ENCODE measurements around the gene PRKCH.
A peak's percentile ranks its signal among the peaks of the same experiment; 100 is the strongest.

Gene PRKCH

GRCh38 chr14:61540931-61541330 is 219.6 kb downstream of the PRKCH start:
- Histone ChIP-seq H4K20me1 (ENCODE audit: insufficient read depth, low read length) (0 out of 2 replicates have a peak, but pooled peaks cover 3% of the 10 kb centered on the region), H3K9me3 (ENCODE audit: insufficient read depth, low read length, severe bottlenecking) (no peaks in the 10 kb centered on the region), H3K9ac (ENCODE audit: low read depth, low read length) (no peak overlapping the region), H3K27me3 (ENCODE audit: insufficient read depth, low read length, poor library complexity) (no peaks in the 10 kb centered on the region), H3K4me3 (ENCODE audit: low read depth in 1 of 2, low read length in 2 of 2) (no peak overlapping the region), H3K27ac (ENCODE audit: low read length) (no peak overlapping the region; the same call in 1 of the 2 replicates), H3K36me3 (ENCODE audit: insufficient read depth, low read length) (peaks cover 96% of the 10 kb centered on the region), H3K79me2 (ENCODE audit: insufficient read depth, low read length) (no peaks in the 10 kb centered on the region), H3K4me1 (ENCODE audit: insufficient read depth, low read length) (no peaks in the 10 kb centered on the region), H3K4me2 (ENCODE audit: insufficient read depth, low read length) (no peak overlapping the region), H2AFZ (ENCODE audit: low read depth, low read length) (no peak overlapping the region)
- DNase-seq (no peak), ATAC-seq (ENCODE audit: insufficient read depth, low read depth) (no peak)
- TF ChIP-seq EZH2 (IDR thresholded peaks at IDR 0.05; ENCODE audit: borderline replicate concordance, low read depth, low read length, severe bottlenecking), result no peak
- TF ChIP-seq, protein P1, sequence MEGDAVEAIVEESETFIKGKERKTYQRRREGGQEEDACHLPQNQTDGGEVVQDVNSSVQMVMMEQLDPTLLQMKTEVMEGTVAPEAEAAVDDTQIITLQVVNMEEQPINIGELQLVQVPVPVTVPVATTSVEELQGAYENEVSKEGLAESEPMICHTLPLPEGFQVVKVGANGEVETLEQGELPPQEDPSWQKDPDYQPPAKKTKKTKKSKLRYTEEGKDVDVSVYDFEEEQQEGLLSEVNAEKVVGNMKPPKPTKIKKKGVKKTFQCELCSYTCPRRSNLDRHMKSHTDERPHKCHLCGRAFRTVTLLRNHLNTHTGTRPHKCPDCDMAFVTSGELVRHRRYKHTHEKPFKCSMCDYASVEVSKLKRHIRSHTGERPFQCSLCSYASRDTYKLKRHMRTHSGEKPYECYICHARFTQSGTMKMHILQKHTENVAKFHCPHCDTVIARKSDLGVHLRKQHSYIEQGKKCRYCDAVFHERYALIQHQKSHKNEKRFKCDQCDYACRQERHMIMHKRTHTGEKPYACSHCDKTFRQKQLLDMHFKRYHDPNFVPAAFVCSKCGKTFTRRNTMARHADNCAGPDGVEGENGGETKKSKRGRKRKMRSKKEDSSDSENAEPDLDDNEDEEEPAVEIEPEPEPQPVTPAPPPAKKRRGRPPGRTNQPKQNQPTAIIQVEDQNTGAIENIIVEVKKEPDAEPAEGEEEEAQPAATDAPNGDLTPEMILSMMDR (IDR thresholded peaks at IDR 0.05; ENCODE audit: borderline replicate concordance, extremely low read depth, low read length, poor library complexity, severe bottlenecking), result no peak

GRCh38 chr14:61542848-61543790 is 221.7 kb downstream of the PRKCH start:
- Histone ChIP-seq H3K4me3 (ENCODE audit: low read depth in 1 of 2, low read length in 2 of 2) (no peak overlapping the region), H2AFZ (ENCODE audit: low read depth, low read length) (no peak overlapping the region), H3K4me2 (ENCODE audit: insufficient read depth, low read length) (no peak overlapping the region), H4K20me1 (ENCODE audit: insufficient read depth, low read length) (0 out of 2 replicates have a peak, but pooled peaks cover 3% of the 10 kb centered on the region), H3K4me1 (ENCODE audit: insufficient read depth, low read length) (no peaks in the 10 kb centered on the region), H3K9me3 (ENCODE audit: insufficient read depth, low read length, severe bottlenecking) (no peaks in the 10 kb centered on the region), H3K79me2 (ENCODE audit: insufficient read depth, low read length) (no peaks in the 10 kb centered on the region), H3K27me3 (ENCODE audit: insufficient read depth, low read length, poor library complexity) (no peaks in the 10 kb centered on the region), H3K27ac (ENCODE audit: low read length) (peak overlapping the region; percentile 23; the same call in 1 of the 2 replicates), H3K36me3 (ENCODE audit: insufficient read depth, low read length) (peaks cover 96% of the 10 kb centered on the region), H3K9ac (ENCODE audit: low read depth, low read length) (no peak overlapping the region)
- DNase-seq, result no peak
- no peak for TF ChIP-seq EZH2 (IDR thresholded peaks at IDR 0.05; ENCODE audit: borderline replicate concordance, low read depth, low read length, severe bottlenecking)
- ATAC-seq (ENCODE audit: insufficient read depth, low read depth), result no peak

GRCh38 chr14:61543946-61544345 is 222.6 kb downstream of the PRKCH start:
- Histone ChIP-seq H3K9me3 (ENCODE audit: insufficient read depth, low read length, severe bottlenecking) (no peaks in the 10 kb centered on the region), H3K36me3 (ENCODE audit: insufficient read depth, low read length) (peaks cover 95% of the 10 kb centered on the region), H3K27me3 (ENCODE audit: insufficient read depth, low read length, poor library complexity) (no peaks in the 10 kb centered on the region), H2AFZ (ENCODE audit: low read depth, low read length) (no peak overlapping the region), H3K9ac (ENCODE audit: low read depth, low read length) (no peak overlapping the region), H3K4me1 (ENCODE audit: insufficient read depth, low read length) (no peaks in the 10 kb centered on the region), H3K4me2 (ENCODE audit: insufficient read depth, low read length) (no peak overlapping the region), H3K79me2 (ENCODE audit: insufficient read depth, low read length) (no peaks in the 10 kb centered on the region), H3K4me3 (ENCODE audit: low read depth in 1 of 2, low read length in 2 of 2) (no peak overlapping the region), H4K20me1 (ENCODE audit: insufficient read depth, low read length) (0 out of 2 replicates have a peak, but pooled peaks cover 3% of the 10 kb centered on the region), H3K27ac (ENCODE audit: low read length) (no peak overlapping the region)
- no peak for ATAC-seq (ENCODE audit: insufficient read depth, low read depth)
- no peak for TF ChIP-seq EZH2 (IDR thresholded peaks at IDR 0.05; ENCODE audit: borderline replicate concordance, low read depth, low read length, severe bottlenecking)
- TF ChIP-seq, protein P1 (IDR thresholded peaks at IDR 0.05; ENCODE audit: borderline replicate concordance, extremely low read depth, low read length, poor library complexity, severe bottlenecking), result no peak
- no peak for DNase-seq
